ENCODE measurements around the gene ARMH1. TPM values are rescaled to one million over a fixed set of nuclear protein-coding genes. Genes with fewer than 3 reads are reported as not detected.

The ARMH1 gene
- total and polyA plus RNA-seq, 5 donors from 2014 or later = 3.0 to 24.8 (median 4.9) TPM

DNA sequence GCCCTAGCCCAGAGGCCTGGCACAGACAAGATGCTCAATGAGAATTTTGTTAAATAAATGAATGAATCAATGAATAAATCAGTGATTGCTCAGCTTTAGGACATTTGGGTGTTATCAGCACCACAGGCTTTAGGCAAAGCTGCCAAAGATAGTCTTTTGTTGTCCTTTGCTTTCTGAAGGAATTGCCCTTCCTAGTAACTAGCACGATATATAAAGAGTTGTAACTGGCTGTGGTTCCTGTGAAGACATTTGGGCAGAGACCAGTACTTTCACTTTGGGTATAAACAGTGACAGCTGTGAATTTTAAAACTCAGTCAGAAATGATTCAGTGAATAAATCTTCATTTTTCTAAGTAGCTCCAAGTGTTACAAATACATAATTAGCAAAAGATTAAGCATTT is 43.1 kb downstream of the ARMH1 start:
- H3K27ac ChIP-seq (ENCODE audit: insufficient read depth, low read length, poor library complexity, severe bottlenecking) = no peak overlapping the region

GRCh38 chr1:44718091-44718490 is 43.6 kb downstream of the ARMH1 start:
- H3K4me1 Mint-ChIP-seq = peaks cover 32 to 71% (median 50%) of the 10 kb centered on the region in 4 donors
- peak overlapping the region in 2 of 3 donors; percentile 28 to 52 for H3K27ac Mint-ChIP-seq
- H3K27ac ChIP-seq (ENCODE audit: insufficient read depth, low read length, poor library complexity, severe bottlenecking) = no peak overlapping the region

More for the DNA sequence above, 43.1 kb downstream of the ARMH1 start:
- no peak for DNase-seq
- Histone ChIP-seq H3K4me3 (ENCODE audit: low read depth, low read length) (no peak overlapping the region), H3K36me3 (ENCODE audit: control insufficient read depth, insufficient read depth, low read length) (no peaks in the 10 kb centered on the region), H3K9me3 (ENCODE audit: control insufficient read depth in 2 of 2, low read length in 2 of 2) (no peaks in the 10 kb centered on the region), H3K4me1 (ENCODE audit: control insufficient read depth, insufficient read depth, low read length, poor library complexity, severe bottlenecking) (peaks cover 35% of the 10 kb centered on the region), H3K27me3 (ENCODE audit: control insufficient read depth, insufficient read depth, low read length) (no peaks in the 10 kb centered on the region)
- ATAC-seq (ENCODE audit: low read depth in 2 of 2) = no peak
- peaks cover 29 to 67% (median 47%) of the 10 kb centered on the region in 4 donors for H3K4me1 Mint-ChIP-seq
- H3K27ac Mint-ChIP-seq = peak overlapping the region in 2 of 3 donors; percentile 5 to 52
- H3K4me3 Mint-ChIP-seq = no peak overlapping the region
- peaks cover 0 to 2% (median 0%) of the 10 kb centered on the region in 7 donors for H3K9me3 Mint-ChIP-seq
- H3K27me3 Mint-ChIP-seq = peaks cover 4% of the 10 kb centered on the region
- H3K36me3 Mint-ChIP-seq = no peaks in the 10 kb centered on the region

DNA sequence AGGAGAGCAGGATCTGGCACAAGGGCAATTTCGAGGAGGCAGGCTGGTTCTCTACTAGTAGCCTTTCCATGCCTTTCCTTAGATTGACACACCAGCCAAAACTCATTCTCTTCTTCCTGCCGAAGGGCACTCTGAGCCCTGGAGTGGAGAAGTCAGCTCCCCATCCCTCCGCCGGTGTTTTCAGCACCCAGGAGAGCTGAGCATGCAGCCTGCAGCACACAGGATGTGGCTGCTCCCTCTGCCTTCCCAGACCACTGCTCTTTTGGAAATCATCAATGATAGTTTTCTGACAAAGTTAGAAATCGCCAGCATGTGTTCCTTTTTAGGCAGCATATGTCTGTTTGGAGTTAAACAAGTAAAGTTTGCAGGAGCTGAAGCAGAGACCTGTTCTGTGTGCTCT is 44.8 kb downstream of the ARMH1 start:
- Histone ChIP-seq H3K9me3 (ENCODE audit: control insufficient read depth in 2 of 2, low read length in 2 of 2) (no peaks in the 10 kb centered on the region), H3K27me3 (ENCODE audit: control insufficient read depth, insufficient read depth, low read length) (no peaks in the 10 kb centered on the region), H3K4me1 (ENCODE audit: control insufficient read depth, insufficient read depth, low read length, poor library complexity, severe bottlenecking) (peaks cover 50% of the 10 kb centered on the region), H3K36me3 (ENCODE audit: control insufficient read depth, insufficient read depth, low read length) (no peaks in the 10 kb centered on the region), H3K27ac (ENCODE audit: insufficient read depth, low read length, poor library complexity, severe bottlenecking) (no peak overlapping the region), H3K4me3 (ENCODE audit: low read depth, low read length) (no peak overlapping the region)
- Mint-ChIP-seq H3K36me3 (no peaks in the 10 kb centered on the region), H3K4me3 (no peak overlapping the region), H3K4me1 (peaks cover 35 to 80% (median 54%) of the 10 kb centered on the region in 4 donors), H3K27me3 (no peaks in the 10 kb centered on the region), H3K9me3 (peaks cover 0 to 1% (median 0%) of the 10 kb centered on the region in 7 donors), H3K27ac (peak overlapping the region in 1 of 3 donors; percentile 5)
- ATAC-seq (ENCODE audit: low read depth in 2 of 2) = no peak
- DNase-seq = no peak

More at GRCh38 chr1:44718091-44718490, 43.6 kb downstream of the ARMH1 start:
- Histone ChIP-seq H3K27me3 (ENCODE audit: control insufficient read depth, insufficient read depth, low read length) (no peaks in the 10 kb centered on the region), H3K9me3 (ENCODE audit: control insufficient read depth in 2 of 2, low read length in 2 of 2) (no peaks in the 10 kb centered on the region), H3K4me1 (ENCODE audit: control insufficient read depth, insufficient read depth, low read length, poor library complexity, severe bottlenecking) (peaks cover 38% of the 10 kb centered on the region), H3K4me3 (ENCODE audit: low read depth, low read length) (no peak overlapping the region), H3K36me3 (ENCODE audit: control insufficient read depth, insufficient read depth, low read length) (no peaks in the 10 kb centered on the region)
- Mint-ChIP-seq H3K9me3 (peaks cover 0 to 3% (median 0%) of the 10 kb centered on the region in 7 donors), H3K36me3 (no peaks in the 10 kb centered on the region), H3K27me3 (peaks cover 4% of the 10 kb centered on the region), H3K4me3 (peak overlapping the region in 1 of 4 donors; percentile 44)
- ATAC-seq (ENCODE audit: low read depth in 2 of 2) (no peak), DNase-seq (no peak)

DNA sequence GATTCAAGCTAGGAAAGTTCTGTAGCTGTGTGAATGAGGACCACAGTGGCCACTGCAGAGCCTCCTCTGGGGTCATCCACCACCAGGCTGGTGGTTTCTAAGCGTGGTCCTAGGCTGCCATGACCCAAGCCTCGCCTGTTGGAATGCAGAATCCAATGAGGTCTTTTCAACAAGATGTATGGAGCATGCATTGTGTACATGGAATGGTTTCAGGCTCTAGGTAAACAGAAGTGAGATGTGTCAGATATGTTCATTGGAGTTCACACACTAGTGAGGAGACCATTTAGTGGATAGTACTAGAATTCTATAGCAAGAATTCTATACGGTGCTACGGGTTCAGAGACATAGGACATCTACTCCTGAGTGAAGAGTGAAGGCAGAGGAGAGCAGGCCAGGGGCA is 45.8 kb downstream of the ARMH1 start:
- Mint-ChIP-seq H3K27me3 (no peaks in the 10 kb centered on the region), H3K4me3 (peak overlapping the region in 3 of 4 donors; percentile 22 to 51 (median 36)), H3K27ac (peak overlapping the region; percentile 85 to 93 (median 91)), H3K4me1 (peaks cover 28 to 80% (median 48%) of the 10 kb centered on the region in 4 donors), H3K36me3 (no peaks in the 10 kb centered on the region), H3K9me3 (peaks cover 0 to 3% (median 0%) of the 10 kb centered on the region in 7 donors)
- ATAC-seq (ENCODE audit: low read depth in 2 of 2) (no peak), DNase-seq (no peak)
- Histone ChIP-seq H3K36me3 (ENCODE audit: control insufficient read depth, insufficient read depth, low read length) (no peaks in the 10 kb centered on the region), H3K9me3 (ENCODE audit: control insufficient read depth in 2 of 2, low read length in 2 of 2) (no peaks in the 10 kb centered on the region), H3K4me1 (ENCODE audit: control insufficient read depth, insufficient read depth, low read length, poor library complexity, severe bottlenecking) (peaks cover 43% of the 10 kb centered on the region), H3K4me3 (ENCODE audit: low read depth, low read length) (no peak overlapping the region), H3K27ac (ENCODE audit: insufficient read depth, low read length, poor library complexity, severe bottlenecking) (peak overlapping the region; percentile 66), H3K27me3 (ENCODE audit: control insufficient read depth, insufficient read depth, low read length) (no peaks in the 10 kb centered on the region)

GRCh38 chr1:44721485-44722361 is 47.2 kb downstream of the ARMH1 start:
- no peaks in the 10 kb centered on the region for H3K36me3 Mint-ChIP-seq
- peaks cover 40% of the 10 kb centered on the region for H3K4me1 ChIP-seq (ENCODE audit: control insufficient read depth, insufficient read depth, low read length, poor library complexity, severe bottlenecking)
- H3K9me3 ChIP-seq (ENCODE audit: control insufficient read depth in 2 of 2, low read length in 2 of 2) = no peaks in the 10 kb centered on the region
- H3K4me3 Mint-ChIP-seq = peak overlapping the region; percentile 51 to 85 (median 75)
- no peaks in the 10 kb centered on the region for H3K36me3 ChIP-seq (ENCODE audit: control insufficient read depth, insufficient read depth, low read length)
- H3K27me3 ChIP-seq (ENCODE audit: control insufficient read depth, insufficient read depth, low read length) = no peaks in the 10 kb centered on the region
- DNase-seq (peak; percentile 34 to 96 (median 77)), ATAC-seq (ENCODE audit: low read depth in 2 of 2) (peak; percentile 83 to 86)
- H3K27ac Mint-ChIP-seq = peak overlapping the region; percentile 93 to 97 (median 93)
- peak overlapping the region; percentile 66 for H3K27ac ChIP-seq (ENCODE audit: insufficient read depth, low read length, poor library complexity, severe bottlenecking)
- peaks cover 0 to 3% (median 0%) of the 10 kb centered on the region in 7 donors for H3K9me3 Mint-ChIP-seq
- peak overlapping the region; percentile 75 for H3K4me3 ChIP-seq (ENCODE audit: low read depth, low read length)
- H3K4me1 Mint-ChIP-seq = peaks cover 19 to 72% (median 39%) of the 10 kb centered on the region in 4 donors
- H3K27me3 Mint-ChIP-seq = peaks cover 6% of the 10 kb centered on the region

DNA sequence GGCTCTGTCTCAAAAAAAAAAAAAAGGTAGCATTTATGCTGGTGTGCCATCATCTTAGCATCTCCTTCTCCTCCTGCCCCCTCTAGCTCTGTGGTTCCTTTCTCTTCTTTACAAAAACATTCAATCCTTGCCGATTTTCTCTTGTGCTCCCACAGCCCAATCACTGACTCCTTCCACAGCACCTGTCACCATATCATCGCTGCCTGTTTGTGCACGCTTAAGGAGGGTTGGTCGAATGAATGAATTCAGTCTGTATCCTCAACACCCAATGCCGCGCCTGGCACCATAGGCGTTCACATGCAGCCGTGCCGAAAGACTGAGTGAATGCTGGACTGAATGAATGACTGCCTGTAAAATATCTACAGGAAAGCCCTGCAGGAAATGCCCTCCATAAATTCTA is 48.5 kb downstream of the ARMH1 start:
- no peak for ATAC-seq (ENCODE audit: low read depth in 2 of 2)

DNA sequence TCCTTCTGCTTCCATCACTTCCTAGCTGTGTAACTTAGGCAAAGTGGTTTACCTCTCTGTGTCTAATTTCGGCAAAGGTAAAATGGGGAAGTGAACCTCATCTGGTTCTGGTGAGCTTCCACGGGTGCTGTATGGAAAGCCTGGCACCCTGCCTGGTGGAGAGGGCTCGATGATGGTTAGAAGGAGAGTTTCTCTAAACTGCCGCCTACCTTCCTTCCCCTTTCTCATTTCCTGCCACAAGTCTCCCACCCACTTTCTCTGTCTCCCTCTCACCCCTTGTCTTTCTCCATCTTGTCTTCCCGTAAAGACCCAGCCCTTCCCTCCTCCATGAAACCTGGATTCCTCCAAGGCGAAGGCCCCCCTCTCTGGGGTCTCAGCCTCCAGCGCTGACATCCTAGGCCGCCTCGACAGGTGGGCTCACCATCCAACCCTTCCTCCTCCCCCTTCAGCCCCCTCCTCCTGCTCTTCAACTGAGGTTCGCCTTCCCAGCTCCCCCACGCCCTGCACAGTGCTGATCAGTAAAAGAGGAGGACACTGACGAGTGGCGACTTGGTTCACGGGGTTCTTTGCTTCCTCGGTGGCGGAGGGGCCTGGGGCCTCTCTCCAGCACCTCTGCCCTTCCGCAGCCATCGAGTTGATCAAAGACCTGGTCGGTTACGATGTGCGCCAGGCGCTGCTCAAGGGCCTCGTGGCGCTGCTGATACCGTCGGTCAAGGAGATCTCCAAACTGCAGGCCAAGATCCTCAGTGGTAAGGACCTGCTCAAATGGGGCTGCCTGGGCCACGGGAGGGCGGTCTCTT is 49.2 kb downstream of the ARMH1 start:
- peak overlapping the region; percentile 64 to 93 (median 92) for H3K27ac Mint-ChIP-seq
- H3K9me3 Mint-ChIP-seq = peaks cover 0 to 3% (median 0%) of the 10 kb centered on the region in 7 donors
- H3K4me1 Mint-ChIP-seq = peaks cover 14 to 62% (median 29%) of the 10 kb centered on the region in 4 donors
- peaks cover 13% of the 10 kb centered on the region for H3K27me3 Mint-ChIP-seq
- H3K4me3 ChIP-seq (ENCODE audit: low read depth, low read length) = peak overlapping the region; percentile 59
- H3K36me3 ChIP-seq (ENCODE audit: control insufficient read depth, insufficient read depth, low read length) = no peaks in the 10 kb centered on the region
- peak overlapping the region; percentile 10 for H3K27ac ChIP-seq (ENCODE audit: insufficient read depth, low read length, poor library complexity, severe bottlenecking)
- no peaks in the 10 kb centered on the region for H3K9me3 ChIP-seq (ENCODE audit: control insufficient read depth in 2 of 2, low read length in 2 of 2)
- H3K27me3 ChIP-seq (ENCODE audit: control insufficient read depth, insufficient read depth, low read length) = no peaks in the 10 kb centered on the region
- H3K36me3 Mint-ChIP-seq = no peaks in the 10 kb centered on the region
- ATAC-seq (ENCODE audit: low read depth in 2 of 2) (no peak), DNase-seq (peak in 1 of 3 donors; percentile 61)
- peaks cover 40% of the 10 kb centered on the region for H3K4me1 ChIP-seq (ENCODE audit: control insufficient read depth, insufficient read depth, low read length, poor library complexity, severe bottlenecking)
- H3K4me3 Mint-ChIP-seq = peak overlapping the region; percentile 40 to 91 (median 77)

More for the DNA sequence above, 48.5 kb downstream of the ARMH1 start:
- Mint-ChIP-seq H3K9me3 (peaks cover 0 to 3% (median 0%) of the 10 kb centered on the region in 7 donors), H3K27ac (peak overlapping the region; percentile 64 to 94 (median 92)), H3K4me1 (peaks cover 14 to 67% (median 31%) of the 10 kb centered on the region in 4 donors), H3K36me3 (no peaks in the 10 kb centered on the region), H3K4me3 (peak overlapping the region; percentile 40 to 91 (median 77)), H3K27me3 (peaks cover 13% of the 10 kb centered on the region)
- peak overlapping the region; percentile 59 for H3K4me3 ChIP-seq (ENCODE audit: low read depth, low read length)
- H3K27ac ChIP-seq (ENCODE audit: insufficient read depth, low read length, poor library complexity, severe bottlenecking) = peak overlapping the region; percentile 10
- H3K4me1 ChIP-seq (ENCODE audit: control insufficient read depth, insufficient read depth, low read length, poor library complexity, severe bottlenecking) = peaks cover 40% of the 10 kb centered on the region
- H3K36me3 ChIP-seq (ENCODE audit: control insufficient read depth, insufficient read depth, low read length) = no peaks in the 10 kb centered on the region
- H3K9me3 ChIP-seq (ENCODE audit: control insufficient read depth in 2 of 2, low read length in 2 of 2) = no peaks in the 10 kb centered on the region
- H3K27me3 ChIP-seq (ENCODE audit: control insufficient read depth, insufficient read depth, low read length) = no peaks in the 10 kb centered on the region
- DNase-seq = no peak
